ENCODE measurements around the gene CEP192.

GRCh38 chr18:12976305-12976704, 14.9 kb upstream of the CEP192 start:
- TF ChIP-seq CTCF (IDR thresholded peaks at IDR 0.05) (no peak), POLR2AphosphoS5 (IDR thresholded peaks at IDR 0.05; ENCODE audit: insufficient read depth in 1 of 2, low read depth in 1 of 2) (no peak)

All from vagina (tissue), 2 donors.